ENCODE results near the gene IL10RB. TPM values are rescaled to one million over a fixed set of nuclear protein-coding genes. Genes with fewer than 3 reads are reported as not detected.

Gene IL10RB
- total and polyA plus RNA-seq, 2 of the 8 experiments (the other 6 are each of a cell fraction or from before 2014, with no cell fraction given) = 2.7 to 3.2 TPM

- 7% methylated on average over 24 of the region's 30 CpGs; no CpG with 5 or more reads in 1 of the 2 experiments for WGBS, 2 experiments (ENCODE audit: extremely low coverage in 1 of 2, insufficient coverage in 1 of 2, insufficient read length in 1 of 2, insufficient replicate concordance in 2 of 2, low coverage in 1 of 2, low lambda C conversion rate in 2 of 2, missing lambda C conversion rate in 1 of 2)
- Histone ChIP-seq H3K14ac (ENCODE audit: insufficient read length) (no peak overlapping the region), H3K23me2 (ENCODE audit: low read depth, low read length) (peaks cover 4% of the 10 kb centered on the region; the same call in 1 of the 2 replicates), H3K56ac (replicated peaks; ENCODE audit: insufficient read length, low read depth, low read length) (peak overlapping the region; percentile 37), H3K79me2 (ENCODE audit: control insufficient read depth in 1 of 2, insufficient read depth in 2 of 2, low read length in 2 of 2) (peaks cover 0 to 33% of the 10 kb centered on the region in 2 experiments; a peak in 2 of 4 replicates), H3K27ac (ENCODE audit: low read depth, low read length) (peak overlapping the region; percentile 21; the same call in 1 of the 2 replicates), H3K27me3 (replicated peaks in 1 of 4; ENCODE audit: control insufficient read depth in 3 of 4, extremely low read depth in 1 of 4, insufficient read depth in 3 of 4, low read length in 3 of 4) (no peaks in the 10 kb centered on the region), H3K4me3 (ENCODE audit: extremely low read depth in 1 of 4, insufficient read depth in 2 of 4, low read depth in 3 of 4, low read length in 4 of 4) (peak overlapping the region; percentile 71 to 94 (median 82)), H2BK12ac (ENCODE audit: low read depth, low read length) (no peak overlapping the region), H3K79me1 (ENCODE audit: low read depth, low read length) (peaks cover 3% of the 10 kb centered on the region; the same call in 1 of the 2 replicates), H3K4ac (replicated peaks; ENCODE audit: insufficient read length, low read depth, low read length) (peak overlapping the region; percentile 23), H4K20me1 (replicated peaks in 1 of 2; ENCODE audit: control insufficient read depth in 1 of 2, insufficient read depth in 2 of 2, low read length in 2 of 2) (peaks cover 0 to 3% of the 10 kb centered on the region in 2 experiments), H4K8ac (ENCODE audit: extremely low read depth, insufficient read depth, low read length) (peak overlapping the region; percentile 63; the same call in 1 of the 2 replicates), H3K18ac (ENCODE audit: extremely low read depth, low read length) (peak overlapping the region; percentile 78), H3K9ac (replicated peaks in 1 of 4; ENCODE audit: extremely low read depth in 1 of 4, low read depth in 3 of 4, low read length in 3 of 4) (peak overlapping the region in 3 of 4 experiments; percentile 52 to 69 (median 67); a peak in 5 of 7 replicates), H3K9me3 (ENCODE audit: insufficient read depth in 2 of 2, low read depth in 1 of 2, low read length in 1 of 2) (no peaks in the 10 kb centered on the region), H2BK5ac (ENCODE audit: low read depth, low read length) (0 out of 2 replicates have a peak overlapping the region, but pooled peaks have one; percentile 12), H3K23ac (ENCODE audit: insufficient read length) (no peak overlapping the region), H2BK120ac (replicated peaks; ENCODE audit: low read depth, low read length) (no peak overlapping the region), H2BK20ac (ENCODE audit: low read length) (no peak overlapping the region), H3K4me2 (ENCODE audit: insufficient read depth in 1 of 2, low read depth in 2 of 2, low read length in 2 of 2) (peak overlapping the region; percentile 55 to 97), H4K5ac (ENCODE audit: insufficient read length, low read depth, low read length) (no peak overlapping the region), H3K4me1 (replicated peaks in 1 of 4; ENCODE audit: control insufficient read depth in 3 of 4, insufficient read depth in 4 of 4, low read length in 3 of 4) (peaks cover 0 to 7% (median under 1%) of the 10 kb centered on the region in 4 experiments; a peak in 2 of 7 replicates), H2AFZ (ENCODE audit: low read length) (peak overlapping the region; percentile 46; the same call in 1 of the 2 replicates), H2AK5ac (ENCODE audit: low read depth, low read length) (no peak overlapping the region), H3K36me3 (ENCODE audit: control insufficient read depth in 2 of 4, insufficient read depth in 4 of 4, low read length in 3 of 4) (no peaks in the 10 kb centered on the region), H4K91ac (replicated peaks; ENCODE audit: insufficient read length, low read length) (no peak overlapping the region), H2BK15ac (ENCODE audit: low read length) (no peak overlapping the region)
- FAIRE-seq (no peak), DNase-seq (ENCODE audit: low read depth in 1 of 2, low spot score in 2 of 2) (peak in 1 of 2 experiments; percentile 38)
- ChIA-PET POLR2A (ENCODE audit: partially characterized antibody) (interaction anchor here (0.5 to 1.3 kb wide), 5 partner anchors 7 to 215 kb away, joined by 3 to 5 read pairs (median 3); no protein-coding TSS in a partner anchor), CTCF (ENCODE audit: partially characterized antibody) (interaction anchor here (0.6 to 1.5 kb wide), 7 partner anchors 34 to 468 kb away, joined by 3 to 5 read pairs (median 3); no protein-coding TSS in a partner anchor)
- TF ChIP-seq CHD2 (IDR thresholded peaks at IDR 0.05; ENCODE audit: low read length) (no peak), SIN3A (conservative IDR thresholded peaks at IDR 0.05 in 1 of 2, IDR thresholded peaks at IDR 0.05 in 1 of 2; ENCODE audit: low read depth in 1 of 2, low read length in 2 of 2) (0 out of 4 replicates have a peak, but pooled peaks have one; percentile 21 to 51), TBP (IDR thresholded peaks at IDR 0.05; ENCODE audit: low read depth, low read length) (peak; percentile 32; the same call in 1 of the 2 replicates), KDM1A (IDR thresholded peaks at IDR 0.05; ENCODE audit: borderline replicate concordance, low read length) (0 out of 2 replicates have a peak, but pooled peaks have one; percentile 14), MAFK (IDR thresholded peaks at IDR 0.05; ENCODE audit: low read depth, low read length) (no peak), SAP30 (IDR thresholded peaks at IDR 0.05; ENCODE audit: insufficient read depth, insufficient replicate concordance, low read length) (no peak), SP2 (IDR thresholded peaks at IDR 0.05; ENCODE audit: low read length) (no peak), RFX5 (IDR thresholded peaks at IDR 0.05; ENCODE audit: borderline replicate concordance, low read depth, low read length) (no peak), POLR2A (IDR thresholded peaks at IDR 0.05; ENCODE audit: control extremely low read depth in 1 of 2, low read depth in 2 of 2, low read length in 2 of 2) (no peak)
These were observed 35.4 kb upstream of the IL10RB start for GRCh38 chr21:33230545-33231324.

All from H1 (cell line).